ENCODE data around the gene ITSN1.
"Not testable (repeated sequence)": the region's sequence is repeated elsewhere in the genome, so short reads cannot be mapped to it uniquely, and the experiment has no call there.

ITSN1 gene

GRCh38 chr21:33775100-33775828, 133.0 kb downstream of the ITSN1 start:
- DNase-seq: no peak

GRCh38 chr21:33780631-33781030, 138.3 kb downstream of the ITSN1 start:
- no peak for DNase-seq

- DNase-seq: no peak
These were observed 138.8 kb downstream of the ITSN1 start for GRCh38 chr21:33781121-33781520.

- DNase-seq: no peak
These were observed 141.1 kb downstream of the ITSN1 start for GRCh38 chr21:33783187-33783979.

GRCh38 chr21:33787431-33787830, 145.1 kb downstream of the ITSN1 start:
- no peak for DNase-seq

- not testable (repeated sequence) for DNase-seq
These were observed 146.1 kb downstream of the ITSN1 start for GRCh38 chr21:33788438-33788837.

- DNase-seq: no peak
These were observed 147.4 kb downstream of the ITSN1 start for GRCh38 chr21:33789697-33790096.

GRCh38 chr21:33791073-33791472, 148.8 kb downstream of the ITSN1 start:
- no peak for DNase-seq

GRCh38 chr21:33794596-33794995, 152.3 kb downstream of the ITSN1 start:
- DNase-seq: no peak

GRCh38 chr21:33797565-33797964, 155.3 kb downstream of the ITSN1 start:
- DNase-seq: no peak

- DNase-seq: no peak
These were observed 157.2 kb downstream of the ITSN1 start for GRCh38 chr21:33799378-33800090.

- DNase-seq: no peak
These were observed 158.6 kb downstream of the ITSN1 start for GRCh38 chr21:33800753-33801423.

- DNase-seq: peak; percentile 41
These were observed 159.4 kb downstream of the ITSN1 start for GRCh38 chr21:33801424-33802405.

GRCh38 chr21:33802481-33802880, 160.2 kb downstream of the ITSN1 start:
- no peak for DNase-seq

GRCh38 chr21:33808715-33809367, 166.5 kb downstream of the ITSN1 start:
- DNase-seq: no peak

GRCh38 chr21:33810766-33811165, 168.5 kb downstream of the ITSN1 start:
- no peak for DNase-seq

- no peak for DNase-seq
These were observed 169.1 kb downstream of the ITSN1 start for GRCh38 chr21:33811167-33812010.

GRCh38 chr21:33813832-33814365, 171.6 kb downstream of the ITSN1 start:
- no peak for DNase-seq

- DNase-seq: peak; percentile 35
These were observed 172.9 kb downstream of the ITSN1 start for GRCh38 chr21:33815143-33815707.

- no peak for DNase-seq
These were observed 173.9 kb downstream of the ITSN1 start for GRCh38 chr21:33816174-33816573.

Data from left hindlimb (tissue), 1 donor.